ENCODE measurements around the gene HK1.
A peak's percentile ranks its signal among the peaks of the same experiment; 100 is the strongest.
"Not testable (repeated sequence)": the region's sequence is repeated elsewhere in the genome, so short reads cannot be mapped to it uniquely, and the experiment has no call there.

HK1 gene

DNA sequence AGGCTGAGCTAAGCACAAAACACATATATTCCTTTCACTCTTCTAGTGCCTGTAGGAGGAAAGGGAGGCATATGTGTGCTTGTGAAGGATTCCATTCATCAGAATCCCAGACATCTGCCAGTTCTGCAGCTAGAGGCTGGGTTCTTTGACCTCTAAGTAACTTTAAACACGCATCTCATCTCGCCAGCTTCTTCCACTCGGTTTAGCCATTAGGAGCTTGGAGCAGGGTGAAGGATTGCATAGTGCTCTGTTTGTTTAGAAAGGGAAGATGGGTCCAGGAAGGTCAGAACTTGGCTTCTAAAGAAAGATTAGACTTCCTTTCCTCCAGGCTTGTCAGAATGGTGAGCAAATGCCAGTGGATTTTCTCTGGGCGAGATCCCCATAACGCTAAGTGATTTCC lies 43.6 kb downstream of the HK1 start:
- TF ChIP-seq POLR2A (IDR thresholded peaks at IDR 0.05; ENCODE audit: low read length), result no peak
- no peak for TF ChIP-seq GATA1 (IDR thresholded peaks at IDR 0.05; ENCODE audit: low read depth, low read length)
- no peak for DNase-seq

DNA sequence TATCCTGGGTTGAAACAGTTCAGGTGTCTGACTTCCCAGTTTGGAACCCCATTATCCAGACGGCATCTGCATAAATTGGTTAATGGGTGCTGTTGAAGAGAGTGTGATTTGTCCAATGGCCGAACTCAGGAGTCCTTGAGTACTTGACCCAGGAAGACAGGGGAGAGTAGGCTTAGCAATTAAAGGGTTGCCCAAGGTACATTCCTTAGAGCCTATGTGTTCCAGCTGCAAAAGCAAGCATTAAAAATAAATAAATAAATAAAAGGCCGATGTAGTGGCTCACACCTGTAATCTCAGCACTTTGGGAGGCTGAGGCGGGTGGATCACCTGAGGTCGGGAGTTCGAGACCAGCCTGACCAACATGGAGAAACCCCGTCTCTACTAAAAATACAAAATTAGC lies 44.0 kb downstream of the HK1 start:
- DNase-seq, result not testable (repeated sequence)

GRCh38 chr10:69323622-69324021 lies 45.3 kb downstream of the HK1 start:
- no peak for TF ChIP-seq GATA1 (IDR thresholded peaks at IDR 0.05; ENCODE audit: low read depth, low read length)
- TF ChIP-seq POLR2A (IDR thresholded peaks at IDR 0.05; ENCODE audit: low read length), result no peak

DNA sequence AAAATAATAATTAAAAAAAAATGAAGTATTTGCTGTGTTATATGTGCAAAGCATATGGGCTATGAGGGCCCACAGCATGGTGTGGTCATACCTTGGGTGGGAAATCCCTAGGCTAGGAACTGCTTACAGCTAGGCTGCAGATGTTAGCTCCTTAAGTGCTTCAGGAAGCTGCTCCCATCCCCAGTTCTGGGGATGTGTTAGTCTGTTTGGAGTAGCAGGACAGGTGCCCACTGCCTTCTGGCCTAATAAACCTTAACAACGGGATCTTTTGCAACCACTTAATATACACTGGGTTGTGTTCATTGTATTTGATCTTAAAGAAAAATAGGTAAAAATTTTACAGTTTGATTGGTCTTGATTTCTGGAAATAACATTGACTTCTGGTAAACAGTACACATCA lies 46.3 kb downstream of the HK1 start:
- DNase-seq, result no peak
- no peak for TF ChIP-seq POLR2A (IDR thresholded peaks at IDR 0.05; ENCODE audit: low read length)
- TF ChIP-seq GATA1 (IDR thresholded peaks at IDR 0.05; ENCODE audit: low read depth, low read length), result no peak

More at GRCh38 chr10:69323622-69324021, 45.3 kb downstream of the HK1 start:
- DNase-seq, result no peak

DNA sequence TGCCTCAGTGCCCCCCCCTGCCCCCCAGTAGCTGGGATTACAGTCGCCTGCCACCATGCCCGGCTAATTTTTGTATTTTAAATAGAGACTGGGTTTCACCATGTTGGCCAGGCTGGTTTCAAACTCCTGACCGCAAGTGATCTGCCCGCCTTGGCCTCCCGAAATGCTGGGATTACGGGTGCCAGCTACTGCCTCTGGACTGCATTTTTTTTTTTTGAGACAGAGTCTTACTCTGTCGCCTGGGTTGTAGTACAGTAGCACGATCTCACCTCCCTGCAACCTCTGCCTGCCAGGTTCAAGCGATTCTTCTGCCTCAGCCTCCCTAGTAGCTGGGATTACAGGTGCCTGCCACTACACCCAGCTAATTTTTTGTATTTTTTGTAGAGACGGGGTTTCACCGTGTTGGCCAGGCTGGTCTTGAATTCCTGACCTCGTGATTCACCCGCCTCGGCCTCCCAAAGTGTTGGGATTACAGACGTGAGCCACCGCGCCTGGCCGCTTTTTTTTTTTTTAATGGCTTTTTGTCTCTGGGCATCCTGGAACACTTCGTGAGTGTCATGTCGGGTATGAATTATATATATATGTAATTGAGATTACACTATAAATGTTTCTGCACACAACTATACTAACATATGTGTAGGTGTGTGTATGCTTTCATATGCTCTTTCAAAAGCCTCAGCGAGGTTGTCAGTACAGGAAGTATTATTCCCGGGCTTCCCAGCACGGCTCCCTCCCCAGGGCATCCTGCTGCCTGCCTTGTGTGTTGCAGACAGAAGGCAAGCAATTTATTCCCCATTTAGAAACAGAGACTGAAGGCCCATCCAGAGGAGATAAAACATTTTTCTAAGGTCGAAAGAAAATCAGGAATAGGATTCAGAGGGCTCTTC lies 47.6 kb downstream of the HK1 start:
- not testable (repeated sequence) for DNase-seq

DNA sequence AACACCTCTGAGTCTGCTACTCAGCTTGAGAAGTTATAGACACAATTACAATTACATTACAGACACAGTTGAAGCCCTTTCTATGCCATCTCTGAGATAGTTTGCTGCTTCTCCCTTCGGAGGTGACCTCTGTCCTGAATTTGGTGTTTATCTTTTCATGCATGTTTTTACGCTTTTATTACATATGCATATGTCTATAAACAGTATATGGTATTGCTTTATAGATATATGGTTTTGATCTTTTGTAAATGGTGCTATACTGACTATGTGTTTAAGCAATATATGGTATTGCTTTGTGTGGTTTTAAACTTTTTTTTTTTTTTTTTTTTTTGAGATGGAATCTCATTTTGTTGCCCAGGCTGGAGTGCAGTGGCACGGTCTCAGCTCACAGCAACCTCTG lies 48.4 kb downstream of the HK1 start:
- no peak for DNase-seq
- TF ChIP-seq GATA1 (IDR thresholded peaks at IDR 0.05; ENCODE audit: low read depth, low read length) (no peak), POLR2A (IDR thresholded peaks at IDR 0.05; ENCODE audit: low read length) (no peak)

- DNase-seq, result peak; percentile 61 to 65
- TF ChIP-seq GATA1 (IDR thresholded peaks at IDR 0.05; ENCODE audit: low read depth, low read length) (no peak), POLR2A (IDR thresholded peaks at IDR 0.05; ENCODE audit: low read length) (no peak)
These were observed 49.4 kb downstream of the HK1 start for GRCh38 chr10:69327463-69328379.

DNA sequence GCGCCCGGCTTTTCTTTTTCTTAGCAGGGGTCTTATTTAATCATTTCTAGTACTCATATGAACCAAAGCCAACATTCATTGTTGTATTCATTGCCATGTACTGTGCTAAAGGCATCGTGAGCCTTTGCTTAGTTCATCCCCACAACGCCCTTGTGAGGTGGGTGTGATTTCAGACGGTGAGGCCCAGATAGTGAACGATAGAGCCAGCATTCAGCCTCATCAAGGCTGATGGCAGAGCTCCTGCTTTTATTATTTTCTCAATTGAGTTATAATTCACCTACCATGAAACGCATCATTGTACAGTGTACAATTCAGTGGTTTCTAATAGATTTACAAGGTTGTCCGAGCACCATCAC lies 50.1 kb downstream of the HK1 start:
- no peak for TF ChIP-seq GATA1 (IDR thresholded peaks at IDR 0.05; ENCODE audit: low read depth, low read length)
- no peak for TF ChIP-seq POLR2A (IDR thresholded peaks at IDR 0.05; ENCODE audit: low read length)
- DNase-seq, result peak; percentile 46 to 59

GRCh38 chr10:69328888-69329287 lies 50.6 kb downstream of the HK1 start:
- DNase-seq, result not testable (repeated sequence)

DNA sequence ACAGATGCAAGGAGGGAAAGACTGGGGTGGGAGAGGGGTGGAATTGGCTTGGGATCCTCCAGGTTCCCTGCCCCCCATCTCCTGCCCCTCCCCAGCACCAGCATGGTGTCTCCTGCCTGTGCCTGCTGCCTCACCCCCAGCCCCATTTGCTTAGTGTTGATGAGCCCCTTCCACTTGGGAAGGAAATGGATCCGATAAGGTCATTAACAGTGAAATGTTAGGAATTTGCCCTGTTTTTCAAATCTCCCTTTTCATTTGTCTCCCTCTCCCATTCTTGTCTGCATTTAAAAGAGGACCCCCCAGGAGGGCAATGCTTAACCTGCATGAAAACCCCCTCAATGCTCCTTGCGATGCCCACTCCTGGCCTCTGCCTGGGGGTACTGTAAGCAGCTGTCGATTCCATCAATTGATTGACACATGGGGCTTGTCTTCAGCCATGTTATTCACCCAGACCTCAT lies 51.5 kb downstream of the HK1 start:
- no peak for TF ChIP-seq POLR2A (IDR thresholded peaks at IDR 0.05; ENCODE audit: low read length)
- TF ChIP-seq GATA1 (IDR thresholded peaks at IDR 0.05; ENCODE audit: low read depth, low read length), result no peak

DNA sequence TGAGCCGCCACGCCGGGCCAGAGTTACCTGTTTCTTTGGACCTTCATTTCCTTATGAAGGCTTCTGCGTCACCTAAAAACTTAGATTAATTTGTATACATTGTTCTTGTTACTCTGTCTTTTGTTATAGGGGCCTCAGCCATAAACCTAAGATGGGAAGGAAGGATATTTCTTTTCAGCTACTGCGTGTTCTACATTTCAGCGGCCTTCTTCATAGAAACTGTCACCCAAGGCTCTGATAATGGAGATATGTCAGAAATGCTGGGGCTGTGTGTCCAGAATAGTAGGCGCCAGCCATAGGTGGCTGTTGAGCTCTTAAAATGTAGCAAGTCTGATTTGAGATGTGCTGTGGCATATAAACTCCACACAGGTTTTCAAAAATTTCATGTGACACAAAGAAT lies 52.9 kb downstream of the HK1 start:
- no peak for DNase-seq
- TF ChIP-seq GATA1 (IDR thresholded peaks at IDR 0.05; ENCODE audit: low read depth, low read length) (no peak), POLR2A (IDR thresholded peaks at IDR 0.05; ENCODE audit: low read length) (no peak)

More for the DNA sequence above, 51.5 kb downstream of the HK1 start:
- no peak for DNase-seq

DNA sequence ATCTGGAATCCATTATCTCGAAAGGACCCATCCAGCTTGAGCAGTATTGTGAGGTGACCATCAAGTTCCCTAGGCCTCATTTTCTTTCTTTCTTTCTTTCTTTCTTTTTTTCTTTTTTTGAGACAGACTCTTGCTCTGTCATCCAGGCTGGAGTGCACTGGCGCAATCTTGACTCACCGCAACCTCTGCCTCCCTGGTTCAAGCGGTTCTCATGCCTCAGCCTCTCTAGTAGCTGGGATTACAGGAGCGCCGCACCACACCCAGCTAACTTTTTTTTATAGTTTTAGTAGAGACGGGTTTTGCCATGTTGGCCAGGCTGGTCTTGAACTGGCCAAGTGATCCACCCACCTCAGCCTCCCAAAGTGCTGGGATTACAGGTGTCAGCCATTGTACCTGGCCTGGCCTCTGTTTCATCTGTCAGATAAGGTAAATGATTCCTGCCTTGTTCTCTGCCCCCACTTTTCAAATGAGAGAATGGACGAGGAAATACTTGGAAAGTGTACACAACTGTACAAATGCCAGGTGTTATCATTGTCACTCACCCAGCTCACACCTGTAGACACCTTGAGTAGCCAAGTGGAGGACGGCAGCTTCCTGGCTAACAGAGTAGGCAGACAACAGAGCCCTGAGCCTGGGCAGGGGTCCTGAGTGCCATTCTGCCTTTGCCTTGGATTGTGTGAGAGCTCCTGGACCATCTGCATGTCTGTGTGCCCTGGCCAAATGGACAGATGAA lies 54.1 kb downstream of the HK1 start:
- DNase-seq, result peak; percentile 16 to 49
- TF ChIP-seq GATA1 (IDR thresholded peaks at IDR 0.05; ENCODE audit: low read depth, low read length) (no peak), POLR2A (IDR thresholded peaks at IDR 0.05; ENCODE audit: low read length) (no peak)

DNA sequence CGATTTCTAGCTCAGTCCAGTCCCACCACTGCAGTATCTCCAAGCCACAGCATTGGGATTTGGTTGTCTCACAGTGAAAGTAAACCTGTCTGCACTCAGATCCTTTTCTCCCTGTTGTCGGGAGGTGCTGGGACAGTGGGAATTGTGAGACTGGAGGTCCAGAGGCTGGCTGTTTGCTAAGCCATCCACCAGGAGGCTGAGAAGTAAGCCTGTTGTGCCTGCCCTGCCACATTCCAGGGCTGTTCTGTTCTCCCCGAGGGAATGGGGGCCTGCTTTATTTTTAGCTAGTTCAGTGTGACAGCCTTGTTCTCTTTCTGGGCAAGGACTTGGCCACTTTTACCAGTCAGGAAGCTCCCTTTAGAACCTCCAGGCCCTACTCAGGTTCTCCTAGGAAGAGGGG lies 54.9 kb downstream of the HK1 start:
- TF ChIP-seq GATA1 (IDR thresholded peaks at IDR 0.05; ENCODE audit: low read depth, low read length) (no peak), POLR2A (IDR thresholded peaks at IDR 0.05; ENCODE audit: low read length) (no peak)
- DNase-seq, result no peak

GRCh38 chr10:69333865-69334301 lies 55.6 kb downstream of the HK1 start:
- not testable (repeated sequence) for DNase-seq
